ENCODE results near the gene CEBPA. TPM values are rescaled to one million over a fixed set of nuclear protein-coding genes. Genes with fewer than 3 reads are reported as not detected.

Gene CEBPA
- 10 to 100 TPM in 3 of 6 donors, 1 to 10 TPM in 3; 6.1 to 18.7 (median 9.7) TPM for total RNA-seq
- 1 to 10 TPM; 4.4 to 7.7 TPM for polyA plus RNA-seq

- 1% methylated on average over 61 to 111 of the region's 111 CpGs for WGBS, 2 donors
- no peak for FAIRE-seq
- peak; percentile 65 to 84 (median 78) for ATAC-seq
- peak; percentile 77 to 95 (median 88) for DNase-seq
- peak within 1 kb of the TSS; percentile 65 to 94 (median 78) for H3K27ac ChIP-seq
- peak; percentile 20 to 34 (median 24) for TF ChIP-seq CTCF (IDR thresholded peaks at IDR 0.05)
- no peaks in the 10 kb centered on the region for H3K36me3 ChIP-seq
- no peaks in the 10 kb centered on the region for H3K9me3 ChIP-seq
- H3K4me3 ChIP-seq, result peak within 1 kb of the TSS; percentile 67 to 82 (median 76)
- peaks cover 15 to 37% (median 21%) of the 10 kb centered on the region in 3 donors for H3K4me1 ChIP-seq
- no peaks in the 10 kb centered on the region for H3K27me3 ChIP-seq
- intact Hi-C loops (cut with DNase I), result no loop called here
These were observed at the start of gene CEBPA for GRCh38 chr19:33302175-33302973. Gene CEBPA (minus strand): TSS chr19:33302534. CDS start chr19:33302414, 120 bp downstream.

- FAIRE-seq (no peak), DNase-seq (no peak), ATAC-seq (no peak)
- 75 to 84% methylated on average over 12 of the region's 12 CpGs for WGBS, 2 donors
- Histone ChIP-seq H3K27ac (no peak overlapping the region), H3K4me3 (no peak overlapping the region), H3K4me1 (no peaks in the 10 kb centered on the region), H3K36me3 (no peaks in the 10 kb centered on the region), H3K9me3 (no peaks in the 10 kb centered on the region), H3K27me3 (no peaks in the 10 kb centered on the region)
- no peak for TF ChIP-seq CTCF (IDR thresholded peaks at IDR 0.05)
- intact Hi-C loops (cut with DNase I), result no loop called here
These were observed 48.4 kb upstream of the CEBPA start for GRCh38 chr19:33350538-33351309.

GRCh38 chr19:33349319-33350289 lies 47.3 kb upstream of the CEBPA start:
- 64 to 69% methylated on average over 12 of the region's 12 CpGs for WGBS, 2 donors
- intact Hi-C loops (cut with DNase I), result no loop called here
- DNase-seq (no peak), ATAC-seq (no peak), FAIRE-seq (no peak)
- H3K9me3 ChIP-seq, result no peaks in the 10 kb centered on the region
- no peaks in the 10 kb centered on the region for H3K27me3 ChIP-seq
- TF ChIP-seq CTCF (IDR thresholded peaks at IDR 0.05), result no peak
- H3K27ac ChIP-seq, result no peak overlapping the region
- H3K36me3 ChIP-seq, result no peaks in the 10 kb centered on the region
- H3K4me1 ChIP-seq, result no peaks in the 10 kb centered on the region
- H3K4me3 ChIP-seq, result no peak overlapping the region

GRCh38 chr19:33348301-33349010 lies 46.1 kb upstream of the CEBPA start:
- no peak overlapping the region for H3K4me3 ChIP-seq
- no peak for TF ChIP-seq CTCF (IDR thresholded peaks at IDR 0.05)
- H3K9me3 ChIP-seq, result no peaks in the 10 kb centered on the region
- ATAC-seq, result peak in 1 of 4 donors; percentile 20
- H3K27ac ChIP-seq, result no peak overlapping the region
- FAIRE-seq, result no peak
- no peak for DNase-seq
- H3K36me3 ChIP-seq, result no peaks in the 10 kb centered on the region
- no peaks in the 10 kb centered on the region for H3K4me1 ChIP-seq
- intact Hi-C loops (cut with DNase I), result no loop called here
- H3K27me3 ChIP-seq, result no peaks in the 10 kb centered on the region
- 60 to 67% methylated on average over 12 of the region's 12 CpGs for WGBS, 2 donors
